Upper lobe of left lung (tissue), 6 donors: ENCODE data around the gene GSG1. TPM values are rescaled to one million over a fixed set of nuclear protein-coding genes. Genes with fewer than 3 reads are reported as not detected.

ENCODE experiments used
- ATAC-seq, 2 donors: fragments of 200-7000 bp; cut with Tn5 transposase; one replicate each; pipeline ENCODE4 v1.9.1; 2022; ENCODE audit warnings: mild to moderate bottlenecking in 2 of 2, moderate library complexity in 2 of 2; ENCODE audit not compliant: low FRiP score in 2 of 2
- DNase-seq, 2 donors: peaks; one replicate each; pipeline ENCODE4 v3.0.0-alpha.2; 2019 to 2020
- H3K27ac ChIP-seq, 4 donors: fragments of 200-600 bp; sonication (generic); one replicate each; pipeline ENCODE4 v1.5.1; 2016 to 2019
- H3K27me3 ChIP-seq, 4 donors: fragments of 200-600 bp; sonication (generic); one replicate each; pipeline ENCODE4 v1.5.1; 2017 to 2019
- H3K36me3 ChIP-seq, 4 donors: fragments of 200-600 bp; sonication (generic); one replicate each; pipeline ENCODE4 v1.5.1; 2016 to 2019
- H3K4me1 ChIP-seq, 4 donors: fragments of 200-600 bp; sonication (generic); one replicate each; pipeline ENCODE4 v1.5.1; 2018 to 2019
- H3K4me3 ChIP-seq, 4 donors: fragments of 200-600 bp; sonication (generic); one replicate each; pipeline ENCODE4 v1.5.1; 2017 to 2019; ENCODE audit warnings: mild to moderate bottlenecking in 2 of 4, moderate library complexity in 1 of 4
- H3K9me3 ChIP-seq, 4 donors: fragments of 200-600 bp; sonication (generic); one replicate each; pipeline ENCODE4 v1.5.1; 2018 to 2019
- CTCF ChIP-seq, 6 experiments: fragments of 450-650 bp in 4 of 6; fragments of 200-600 bp in 2 of 6; sonication (generic) in 2 of 6; IDR thresholded peaks; one replicate each; pipeline ENCODE4 v1.5.1; 2016 to 2019; ENCODE audit warnings: antibody characterized with exemption in 6 of 6
- EP300 ChIP-seq, 4 donors: sonication (generic); formaldehyde crosslinking; IDR thresholded peaks; one replicate each; pipeline ENCODE4 v1.5.1; 2017; ENCODE audit warnings: antibody characterized with exemption in 4 of 4, control low read depth in 2 of 4
- POLR2A ChIP-seq, 4 donors: fragments of 450-650 bp; IDR thresholded peaks; one replicate each; pipeline ENCODE4 v1.5.1; 2016 to 2017; ENCODE audit warnings: antibody characterized with exemption in 4 of 4, mild to moderate bottlenecking in 2 of 4
- POLR2AphosphoS5 ChIP-seq, 2 donors: sonication (generic); formaldehyde crosslinking; IDR thresholded peaks; one replicate each; pipeline ENCODE4 v1.5.1; 2017; ENCODE audit warnings: antibody characterized with exemption in 2 of 2
- WGBS, 2 donors: methylation state at CpG; one replicate each; pipeline ENCODE4 v1.1.5; 2017 to 2018; 5-methylcytosine and 5-hydroxymethylcytosine counted together
- total RNA-seq, 6 donors: library from RNA; depleted of rRNA in 4 of 6; stranded (reverse); fragments of >200 nt in 4 of 6; gene quantifications; one replicate each; pipeline versions ENCODE4 v1.1.0 to v1.2.1, GENCODE V29; 2016 to 2021
- donor health status: DM: no; HTN: no; CAD: no; lungs with moderate emphysema.
- donor health status: DM: no; HTN: yes; CAD: no; lungs with severe emphysema.

The GSG1 gene
- total RNA-seq, 6 donors from 2014 or later: not detected

GRCh38 chr12:13094367-13094766, 9.1 kb downstream of the GSG1 start:
- no peak for DNase-seq

GRCh38 chr12:13093848-13094220, 9.6 kb downstream of the GSG1 start:
- DNase-seq: no peak
- H3K4me1 ChIP-seq: peaks cover 12 to 23% (median 21%) of the 10 kb centered on the region in 4 donors
- ATAC-seq: no peak
- WGBS, 2 donors: 33 to 38% methylated on average over 2 of the region's 2 CpGs
- H3K9me3 ChIP-seq: no peaks in the 10 kb centered on the region
- H3K27ac ChIP-seq: no peak overlapping the region
- TF ChIP-seq EP300 (IDR thresholded peaks at IDR 0.05) (no peak), POLR2AphosphoS5 (IDR thresholded peaks at IDR 0.05) (no peak), POLR2A (IDR thresholded peaks at IDR 0.05) (no peak), CTCF (IDR thresholded peaks at IDR 0.05) (no peak)
- no peak overlapping the region for H3K4me3 ChIP-seq
- no peaks in the 10 kb centered on the region for H3K36me3 ChIP-seq
- no peaks in the 10 kb centered on the region for H3K27me3 ChIP-seq

More at GRCh38 chr12:13094367-13094766, 9.1 kb downstream of the GSG1 start:
- H3K27ac ChIP-seq: no peak overlapping the region
- 53 to 58% methylated on average over 3 of the region's 3 CpGs for WGBS, 2 donors
- no peak overlapping the region for H3K4me3 ChIP-seq
- H3K9me3 ChIP-seq: no peaks in the 10 kb centered on the region
- no peaks in the 10 kb centered on the region for H3K27me3 ChIP-seq
- TF ChIP-seq CTCF (IDR thresholded peaks at IDR 0.05) (no peak), POLR2AphosphoS5 (IDR thresholded peaks at IDR 0.05) (no peak), EP300 (IDR thresholded peaks at IDR 0.05) (no peak)
- H3K36me3 ChIP-seq: no peaks in the 10 kb centered on the region
- no peak for ATAC-seq
- H3K4me1 ChIP-seq: peaks cover 17 to 29% (median 26%) of the 10 kb centered on the region in 4 donors

DNA sequence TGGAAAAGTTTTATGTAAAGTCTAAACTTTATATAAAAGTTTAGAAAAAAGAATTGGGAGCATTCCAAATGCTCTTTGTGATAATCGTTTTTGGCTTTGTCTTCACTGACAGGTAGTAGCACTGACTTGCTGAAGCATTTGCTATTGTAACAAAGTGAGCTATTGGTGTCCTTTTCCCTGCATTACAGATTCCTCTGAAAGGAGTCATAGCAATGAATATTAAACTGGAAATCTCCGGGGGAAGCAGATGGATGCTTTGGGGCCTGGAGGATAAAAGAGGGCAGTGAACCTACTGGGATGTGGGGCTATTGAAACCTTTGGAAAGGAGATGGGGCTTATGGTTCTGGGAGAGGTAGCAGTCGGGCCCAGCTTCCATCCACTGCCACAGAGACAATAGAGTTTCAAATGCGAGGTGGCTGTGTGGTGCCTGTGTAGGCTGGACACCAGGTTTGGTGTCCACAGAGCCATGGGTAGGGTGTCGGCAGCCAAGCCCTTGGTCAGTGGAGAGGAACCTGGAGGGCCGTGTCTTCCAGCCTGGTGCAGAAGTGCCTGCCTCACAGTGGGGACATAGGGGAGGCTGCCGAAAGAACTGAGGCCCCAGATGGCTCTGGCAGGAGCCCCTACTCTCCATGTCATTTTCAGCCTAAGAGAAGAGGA, 10.1 kb downstream of the GSG1 start:
- Histone ChIP-seq H3K27ac (no peak overlapping the region), H3K4me3 (no peak overlapping the region), H3K27me3 (no peaks in the 10 kb centered on the region), H3K4me1 (peaks cover 9 to 18% (median 17%) of the 10 kb centered on the region in 4 donors), H3K36me3 (no peaks in the 10 kb centered on the region), H3K9me3 (no peaks in the 10 kb centered on the region)
- WGBS, 2 donors: 71 to 80% methylated on average over 7 of the region's 7 CpGs
- DNase-seq (no peak), ATAC-seq (no peak)
- no peak for TF ChIP-seq POLR2AphosphoS5 (IDR thresholded peaks at IDR 0.05)
- no peak for TF ChIP-seq CTCF (IDR thresholded peaks at IDR 0.05)
- TF ChIP-seq EP300 (IDR thresholded peaks at IDR 0.05): no peak
- TF ChIP-seq POLR2A (IDR thresholded peaks at IDR 0.05): no peak

DNA sequence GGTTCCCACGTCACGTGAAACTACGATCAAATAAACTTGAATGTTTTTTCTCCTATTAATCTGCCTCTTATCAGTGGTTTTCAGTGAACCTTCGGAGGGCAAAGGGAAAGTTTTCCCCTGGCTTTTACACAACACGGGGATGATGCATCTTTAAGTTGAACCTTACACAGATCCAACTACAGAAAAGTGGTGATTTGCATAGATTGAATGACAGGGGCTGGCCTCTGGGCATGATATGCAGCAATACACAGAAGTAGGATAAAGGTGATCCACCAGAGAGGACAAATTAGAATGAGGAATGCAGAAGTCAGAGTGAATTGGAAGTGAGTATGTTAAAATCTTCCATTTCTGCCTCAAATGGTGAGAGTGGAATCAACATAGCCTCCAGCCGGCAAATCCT, 11.6 kb downstream of the GSG1 start:
- Histone ChIP-seq H3K36me3 (no peaks in the 10 kb centered on the region), H3K4me3 (no peak overlapping the region), H3K9me3 (no peaks in the 10 kb centered on the region), H3K4me1 (peaks cover 0 to 7% (median 3%) of the 10 kb centered on the region in 4 donors), H3K27ac (no peak overlapping the region), H3K27me3 (no peaks in the 10 kb centered on the region)
- DNase-seq (no peak), ATAC-seq (no peak)
- TF ChIP-seq POLR2AphosphoS5 (IDR thresholded peaks at IDR 0.05) (no peak), POLR2A (IDR thresholded peaks at IDR 0.05) (no peak)
- 94 to 95% methylated on average over 6 of the region's 6 CpGs for whole genome bisulfite sequencing, 2 donors

GRCh38 chr12:13090054-13090453, 13.4 kb downstream of the GSG1 start:
- Histone ChIP-seq H3K9me3 (no peaks in the 10 kb centered on the region), H3K36me3 (no peaks in the 10 kb centered on the region), H3K4me1 (peaks cover 0 to 10% (median 2%) of the 10 kb centered on the region in 4 donors), H3K4me3 (no peak overlapping the region), H3K27ac (no peak overlapping the region), H3K27me3 (no peaks in the 10 kb centered on the region)
- DNase-seq (no peak), ATAC-seq (no peak)
- 86 to 92% methylated on average over 4 of the region's 4 CpGs for WGBS, 2 donors
- TF ChIP-seq EP300 (IDR thresholded peaks at IDR 0.05) (no peak), POLR2A (IDR thresholded peaks at IDR 0.05) (no peak), POLR2AphosphoS5 (IDR thresholded peaks at IDR 0.05) (no peak), CTCF (IDR thresholded peaks at IDR 0.05) (no peak)
